Muscle of back (tissue), 11 donors: ENCODE measurements around the gene CAST. TPM values are rescaled to one million over a fixed set of nuclear protein-coding genes. Genes with fewer than 3 reads are reported as not detected.

Source experiments
- DNase-seq, 3 donors: peaks; one replicate each; pipeline versions ENCODE4 v3.0.0 to v3.0.0-alpha.2; 2013
- polyA plus RNA-seq, 10 donors: library from polyadenylated mRNA; unstranded; fragments of 120-200 nt; gene quantifications; one replicate each; pipeline ENCODE4 v1.2.1, GENCODE V29; 2013; ENCODE audit not compliant: insufficient read length in 10 of 10

The CAST gene
- polyA plus RNA-seq, 10 donors: 106 to 164 (median 118) TPM

DNA sequence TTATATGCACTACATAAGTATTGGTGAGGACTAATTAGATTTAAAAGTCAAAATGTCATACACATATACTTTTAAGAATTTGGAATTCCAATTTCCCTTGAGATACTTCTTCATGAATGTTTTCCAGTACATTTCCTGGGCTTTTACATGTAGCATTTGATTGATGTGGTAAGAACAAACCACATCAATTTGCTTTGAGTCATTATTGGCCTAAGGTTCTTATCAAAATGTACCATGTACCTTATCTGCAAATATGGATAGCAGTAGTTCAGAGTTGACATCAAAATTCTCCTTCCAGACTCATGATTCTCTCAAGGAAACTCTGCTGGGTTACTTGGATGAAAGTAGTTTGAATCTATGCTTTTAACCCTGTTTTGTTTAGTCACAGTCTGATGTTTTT lies 2.5 kb downstream of the CAST start:
- no peak for DNase-seq

- DNase-seq: no peak
Measured at GRCh38 chr5:96668725-96669124, 6.5 kb downstream of the CAST start.

GRCh38 chr5:96669909-96670308 lies 7.7 kb downstream of the CAST start:
- no peak for DNase-seq

GRCh38 chr5:96671441-96671840 lies 9.3 kb downstream of the CAST start:
- no peak for DNase-seq

GRCh38 chr5:96673127-96673526 lies 11.0 kb downstream of the CAST start:
- no peak for DNase-seq

DNA sequence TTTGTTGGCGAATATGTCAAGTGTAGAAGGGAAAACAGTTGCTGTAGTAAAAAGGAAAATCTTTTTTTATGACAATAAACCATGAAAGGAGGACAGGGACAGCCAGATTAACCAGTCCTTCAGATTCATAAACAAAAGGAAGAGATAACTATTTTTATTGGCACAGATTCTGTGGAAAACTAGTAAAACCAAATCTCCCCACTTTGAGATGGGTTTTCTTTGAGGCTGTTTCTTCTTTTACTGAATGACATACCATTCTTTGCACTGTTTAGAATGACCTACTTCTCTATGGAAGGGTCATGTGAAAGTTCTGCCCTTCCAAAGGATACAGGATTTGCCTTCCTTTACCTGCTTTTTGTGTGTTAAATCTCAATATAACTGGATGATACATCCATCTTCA lies 13.7 kb downstream of the CAST start:
- DNase-seq: no peak

DNA sequence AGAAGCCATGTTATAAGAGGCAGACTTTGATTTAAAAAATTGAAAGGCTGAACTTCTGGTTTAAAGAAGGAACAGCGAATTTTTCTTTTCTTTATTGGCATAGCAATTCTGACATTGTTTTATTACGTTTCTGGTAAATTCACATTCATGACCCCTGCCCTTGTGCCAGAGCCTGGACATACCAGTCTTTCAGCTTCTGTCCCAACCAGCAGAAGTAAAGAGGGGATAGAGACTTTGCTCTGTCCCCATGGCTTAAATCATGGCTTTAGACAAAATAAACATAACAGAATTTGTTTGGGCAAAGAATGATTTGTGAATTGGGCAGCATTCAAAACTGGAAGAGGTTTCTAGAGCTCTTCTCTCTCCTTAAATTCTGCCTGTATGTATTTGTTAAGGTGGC lies 15.3 kb downstream of the CAST start:
- DNase-seq: no peak

- DNase-seq: no peak
Measured at GRCh38 chr5:96679293-96679692, 17.1 kb downstream of the CAST start.

DNA sequence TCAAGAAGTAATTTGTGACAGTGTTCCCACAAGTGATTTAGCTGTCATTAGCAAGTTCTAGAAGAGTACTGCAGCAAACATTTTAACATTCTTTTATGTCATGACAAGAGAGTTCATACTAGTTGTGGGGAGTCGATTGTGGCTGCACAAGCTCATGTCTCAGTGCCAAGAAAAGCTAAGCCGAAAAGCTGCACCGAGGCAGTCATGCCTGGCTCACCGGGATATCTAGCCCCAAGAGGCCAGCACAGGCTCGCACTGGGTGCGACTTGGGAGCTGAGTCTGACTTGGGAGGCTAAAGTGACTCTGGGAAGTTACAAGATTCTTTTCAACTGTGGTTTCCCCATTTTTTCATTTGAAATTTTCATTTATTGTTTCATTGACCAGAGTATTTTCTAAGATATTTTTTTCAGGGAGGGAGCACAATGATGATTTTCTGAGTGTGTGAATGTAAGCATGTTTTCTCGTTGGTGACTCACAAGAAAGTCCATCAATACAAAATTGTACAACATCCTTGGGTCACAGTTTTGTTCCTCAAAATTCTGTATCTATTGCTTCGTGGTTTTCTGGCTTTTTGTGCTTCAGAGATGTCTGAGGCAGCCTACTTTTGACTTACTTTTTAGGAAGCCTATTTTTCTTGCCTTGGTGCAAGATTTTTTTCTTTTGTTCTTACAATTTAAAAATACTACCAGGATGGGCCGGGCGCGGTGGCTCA lies 18.7 kb downstream of the CAST start:
- no peak for DNase-seq

DNA sequence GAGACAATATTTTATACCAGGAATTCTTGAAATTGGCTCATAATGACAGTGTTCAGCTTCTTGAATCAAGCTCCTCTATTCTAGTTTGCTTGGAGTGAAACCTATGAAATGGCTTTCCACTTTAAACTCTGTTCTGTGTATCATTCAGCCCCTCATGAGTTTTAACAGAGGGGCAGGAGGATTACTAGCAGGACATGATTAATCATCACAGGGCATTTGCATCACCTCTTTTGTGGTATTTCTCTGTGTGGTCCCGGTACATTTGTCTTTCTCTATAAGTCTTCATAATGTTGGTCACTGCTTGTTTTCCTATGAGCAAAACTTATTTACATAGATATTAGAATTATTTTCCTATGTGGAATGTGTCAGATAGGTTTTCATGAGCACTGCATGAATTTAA lies 21.2 kb downstream of the CAST start:
- DNase-seq: no peak

GRCh38 chr5:96683810-96684209 lies 21.6 kb downstream of the CAST start:
- no peak for DNase-seq

DNA sequence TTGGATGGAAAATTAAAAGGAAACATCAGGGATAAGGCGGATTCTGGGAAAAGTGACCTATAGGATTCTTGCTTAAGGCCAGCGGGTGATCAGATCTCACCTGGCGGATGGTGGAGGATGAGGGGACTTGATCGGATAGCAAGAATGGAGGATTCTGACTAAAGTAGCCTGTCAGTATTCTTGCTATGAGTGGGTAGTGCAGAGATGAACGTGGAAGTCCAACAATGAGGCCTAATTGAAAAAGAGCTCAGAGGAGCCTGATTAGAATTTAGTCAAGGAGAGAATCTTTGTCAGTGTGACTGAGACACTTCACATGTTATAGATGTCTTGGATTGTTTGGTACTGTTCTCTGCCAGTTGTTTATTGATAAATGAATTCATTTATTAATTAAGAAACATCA lies 24.9 kb downstream of the CAST start:
- no peak for DNase-seq

DNA sequence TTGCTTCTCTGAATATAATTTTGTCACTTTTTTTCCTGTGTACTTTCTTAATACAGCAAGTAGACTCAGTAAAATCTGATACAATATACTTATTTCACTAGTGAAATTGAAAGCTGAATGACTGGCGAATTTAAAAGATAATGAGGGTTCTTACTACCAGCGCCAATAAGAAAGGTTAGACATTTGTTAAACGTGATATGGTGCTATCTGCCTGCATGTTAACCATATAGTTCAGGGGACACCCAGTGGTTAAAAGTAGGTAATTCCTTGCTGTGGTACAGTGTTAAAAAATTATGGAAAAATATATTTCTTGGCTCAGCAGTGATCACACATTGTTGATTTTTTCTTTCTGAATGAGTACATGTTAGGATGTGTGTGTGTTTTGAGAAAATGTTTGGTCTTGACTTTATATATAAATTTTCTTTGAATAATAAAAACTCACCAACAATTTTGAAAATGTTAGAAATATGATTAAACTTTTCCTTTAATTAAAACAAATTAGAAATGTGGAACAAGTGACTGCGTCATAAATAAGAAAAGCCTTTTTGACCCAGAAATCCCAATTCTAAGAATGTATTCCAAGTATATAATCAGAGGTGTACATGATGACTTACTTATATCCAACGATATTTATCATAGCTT lies 25.8 kb downstream of the CAST start:
- DNase-seq: peak in 2 of 3 donors; percentile 19 to 38

DNA sequence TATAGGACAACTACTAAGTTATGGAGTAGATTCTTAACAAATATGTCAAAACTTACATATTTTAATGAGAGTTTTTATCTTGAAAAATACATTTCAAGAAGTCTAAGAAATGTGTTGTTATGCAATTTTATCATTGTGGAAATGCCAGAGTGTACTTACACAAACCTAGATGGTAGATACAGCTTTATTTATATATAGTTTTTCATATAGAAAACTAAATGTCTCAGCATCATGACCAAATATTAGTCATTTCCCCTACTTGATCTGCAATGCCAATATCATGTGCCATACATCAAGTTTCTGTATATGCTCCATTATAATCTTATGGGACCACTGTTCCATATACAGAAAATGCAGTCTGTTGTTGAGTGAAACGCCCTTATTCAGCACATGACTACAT lies 28.7 kb downstream of the CAST start:
- DNase-seq: no peak

DNA sequence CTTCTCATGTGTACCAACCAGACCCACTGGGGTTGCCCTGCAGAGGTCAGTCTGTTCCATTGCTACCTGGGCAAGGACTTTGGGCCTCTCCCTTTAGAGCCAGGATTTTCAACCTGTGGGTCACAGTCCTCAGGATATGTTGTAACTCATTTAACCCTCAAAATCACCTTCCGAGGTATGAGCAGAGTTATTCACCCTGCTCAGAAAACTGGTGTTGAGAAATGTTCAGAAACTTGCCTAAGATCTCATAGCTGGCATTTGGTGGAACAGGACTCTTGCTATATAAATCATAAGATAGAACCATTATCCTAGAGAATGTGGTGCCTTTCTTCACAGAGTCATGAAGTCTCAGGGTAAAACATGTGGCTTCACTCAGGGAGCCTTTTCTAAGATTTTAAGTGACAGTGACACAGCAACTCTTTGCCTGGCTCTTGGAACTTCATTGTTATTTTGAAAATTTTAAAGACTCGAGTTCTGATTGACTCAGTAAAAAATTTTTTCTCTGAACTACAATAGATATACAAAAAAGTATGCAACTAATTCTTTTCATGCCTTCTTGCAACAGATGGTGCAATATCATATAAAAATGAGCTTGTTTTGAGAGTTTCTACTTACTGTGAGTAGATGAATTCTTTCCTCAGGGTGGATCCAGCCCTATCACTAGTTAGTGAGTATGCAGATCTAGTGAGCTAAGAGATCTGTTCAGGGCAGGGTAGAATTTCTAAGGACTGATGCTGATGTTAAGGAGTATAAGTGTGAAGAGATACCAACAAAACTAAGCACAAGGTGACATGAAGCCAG lies 29.5 kb downstream of the CAST start:
- DNase-seq: no peak

- DNase-seq: no peak
Measured at GRCh38 chr5:96692441-96692840, 30.3 kb downstream of the CAST start.

GRCh38 chr5:96699186-96699820 lies 37.1 kb downstream of the CAST start:
- DNase-seq: no peak

- peak; percentile 91 to 95 (median 91) for DNase-seq
Measured at GRCh38 chr5:96702503-96703383, 40.6 kb downstream of the CAST start.

DNA sequence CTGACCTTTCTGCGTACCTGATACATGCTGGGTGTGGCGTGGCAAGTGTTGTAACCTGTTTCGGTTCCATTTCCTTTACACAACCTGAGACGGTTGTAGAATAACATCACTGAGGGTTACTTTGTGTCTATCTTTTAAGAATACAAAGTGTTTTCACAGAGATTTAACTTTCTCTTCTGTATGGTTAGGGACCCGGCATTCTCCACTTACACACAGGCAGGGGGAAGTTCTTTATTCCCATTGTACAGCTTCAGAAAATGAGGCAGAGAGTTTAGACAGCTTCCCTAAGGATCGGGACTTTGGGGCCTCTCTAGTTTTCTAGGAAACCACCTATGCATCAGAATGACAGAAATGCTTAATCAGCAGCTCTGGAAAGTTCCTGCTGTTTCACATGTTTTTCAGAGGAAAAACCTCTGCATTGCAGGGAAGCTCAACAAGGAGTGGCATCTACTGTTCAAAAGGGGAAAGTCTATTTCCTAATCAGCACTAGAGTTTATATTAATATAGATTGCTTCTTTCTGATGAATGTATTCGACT lies 41.3 kb downstream of the CAST start:
- DNase-seq: peak in 1 of 3 donors; percentile 13

GRCh38 chr5:96703995-96704394 lies 41.8 kb downstream of the CAST start:
- DNase-seq: no peak
